Measurements from ENCODE around the gene C4orf51. TPM values are rescaled to one million over a fixed set of nuclear protein-coding genes. Genes with fewer than 3 reads are reported as not detected.
"Not testable (repeated sequence)": the region's sequence is repeated elsewhere in the genome, so short reads cannot be mapped to it uniquely, and the experiment has no call there.

The C4orf51 gene
- not detected for total RNA-seq

- DNase-seq (ENCODE audit: low spot score) = no peak
These were observed at the start of gene C4orf51 for GRCh38 chr4:145679991-145680455. Gene C4orf51 (plus strand): TSS chr4:145680146. CDS start chr4:145680204, 58 bp downstream.

- DNase-seq (ENCODE audit: low spot score) = no peak
These were observed 44.8 kb upstream of the C4orf51 start for GRCh38 chr4:145635117-145635516.

- no peak for DNase-seq (ENCODE audit: low spot score)
These were observed 44.3 kb upstream of the C4orf51 start for GRCh38 chr4:145635630-145636029.

DNA sequence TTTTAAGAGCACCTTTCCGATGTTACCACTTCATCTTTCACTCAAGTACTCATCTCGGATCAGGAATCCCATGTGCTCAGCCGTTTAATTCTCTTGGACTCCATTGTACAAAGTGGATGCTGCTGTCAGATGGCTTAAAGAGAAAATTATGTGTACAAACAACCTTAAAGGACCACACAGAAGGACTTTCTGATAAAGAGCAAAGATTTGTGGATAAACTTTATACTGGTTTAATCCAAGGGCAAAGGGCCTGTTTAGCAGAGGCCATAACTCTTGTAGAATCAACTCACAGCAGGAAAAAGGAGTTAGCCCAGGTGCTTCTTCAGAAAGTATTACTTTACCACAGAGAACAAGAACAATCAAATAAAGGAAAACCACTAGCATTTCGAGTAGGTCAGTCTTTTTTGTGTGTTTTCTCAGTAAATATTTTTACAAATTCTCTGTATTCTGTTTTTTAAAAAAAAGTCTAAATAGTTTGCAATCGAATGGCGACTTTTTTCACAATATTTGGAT lies 40.7 kb upstream of the C4orf51 start:
- DNase-seq (ENCODE audit: low spot score) = no peak

DNA sequence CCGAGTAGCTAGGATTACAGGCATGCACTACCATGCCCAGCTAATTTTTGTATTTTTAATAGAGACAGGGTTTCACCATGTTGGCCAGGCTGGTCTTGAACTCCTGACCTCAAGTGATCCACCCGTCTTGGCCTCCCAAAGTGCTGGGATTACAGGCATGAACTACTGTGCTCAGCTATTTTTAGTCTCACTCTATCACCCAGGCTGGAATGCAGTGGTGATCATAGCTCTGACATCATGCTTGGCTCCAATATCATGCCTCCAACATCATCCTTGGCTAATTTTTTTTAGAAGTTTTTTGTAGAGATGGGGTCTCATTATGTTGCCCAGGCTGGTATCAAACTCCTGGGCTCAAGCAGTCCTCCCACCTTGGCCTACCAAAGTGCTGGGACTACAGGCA lies 39.7 kb upstream of the C4orf51 start:
- not testable (repeated sequence) for DNase-seq (ENCODE audit: low spot score)

DNA sequence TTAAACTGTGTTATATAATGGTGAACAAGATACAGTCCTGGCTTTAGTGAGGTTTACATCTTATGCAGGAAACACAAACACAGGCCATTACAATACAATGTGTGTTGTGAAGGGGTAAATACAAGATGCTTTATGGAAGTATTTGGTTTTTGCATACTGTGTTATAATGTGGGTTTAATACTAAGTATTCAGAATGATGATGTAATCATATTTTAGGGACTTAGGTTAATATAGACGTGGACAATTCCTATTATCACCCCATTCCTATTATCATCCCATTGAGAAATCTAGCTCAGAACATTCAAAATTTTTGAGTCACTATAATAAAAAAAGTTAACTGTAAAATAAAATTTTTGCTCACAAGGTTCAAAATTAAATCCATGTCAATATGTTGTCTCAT lies 36.7 kb upstream of the C4orf51 start:
- no peak for DNase-seq (ENCODE audit: low spot score)

DNA sequence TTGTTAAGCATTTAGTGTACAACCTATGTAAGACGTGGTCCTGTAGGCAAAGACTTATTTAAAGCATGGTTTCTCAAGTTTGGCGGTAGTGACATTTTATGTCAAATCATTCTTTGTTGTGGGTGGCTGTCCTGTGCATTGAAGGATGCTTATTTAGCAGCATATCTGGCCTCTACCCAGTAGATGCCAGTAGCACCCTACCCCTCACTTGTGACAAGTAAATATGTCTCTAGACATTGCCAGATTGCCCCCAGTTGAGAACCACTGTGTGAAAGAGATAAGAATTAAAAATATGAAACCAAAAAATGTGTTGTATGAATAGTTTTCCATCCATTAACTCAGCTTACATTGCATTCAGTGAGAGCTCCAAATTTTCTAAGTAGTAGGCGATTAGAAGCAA lies 35.2 kb upstream of the C4orf51 start:
- DNase-seq (ENCODE audit: low spot score) = no peak

DNA sequence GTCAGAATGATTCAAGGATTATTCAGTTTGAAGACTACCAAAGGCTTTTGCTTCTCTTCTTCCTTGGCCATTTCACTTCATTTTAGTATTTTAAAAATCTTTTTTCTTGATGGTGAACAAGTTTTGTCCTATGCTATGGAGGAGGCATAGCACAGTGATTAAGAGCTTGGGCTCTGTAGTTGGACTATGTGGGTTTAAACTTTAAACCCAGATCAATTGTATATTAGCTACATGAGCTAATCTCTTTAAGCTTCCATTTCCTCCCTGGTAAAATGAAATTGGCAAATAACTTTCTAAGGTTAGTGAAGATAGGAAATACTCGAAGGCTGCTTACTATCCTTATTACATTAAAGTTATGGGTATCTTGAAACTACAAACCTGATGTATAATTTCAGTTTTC lies 23.8 kb upstream of the C4orf51 start:
- DNase-seq (ENCODE audit: low spot score) = no peak

GRCh38 chr4:145660064-145660463 lies 19.9 kb upstream of the C4orf51 start:
- DNase-seq (ENCODE audit: low spot score) = no peak

DNA sequence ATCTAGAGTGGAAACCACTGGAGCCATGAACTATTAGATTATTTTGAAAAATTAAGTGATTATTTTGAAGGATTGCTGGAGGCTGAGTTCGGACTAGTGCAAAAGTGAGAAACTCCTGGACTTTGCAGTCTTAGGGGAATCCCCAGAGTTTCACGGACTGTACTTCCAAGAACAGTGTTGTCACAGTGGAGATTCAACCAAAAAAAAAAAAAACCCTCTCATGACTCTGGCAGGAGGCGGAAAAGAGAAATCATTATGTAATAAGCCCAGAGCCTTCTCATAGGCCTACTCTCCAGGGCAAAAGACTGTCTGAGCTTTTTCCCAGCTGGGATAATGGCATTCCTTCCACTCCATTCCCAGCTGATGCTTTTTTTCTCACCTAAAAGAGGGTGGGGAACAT lies 16.8 kb upstream of the C4orf51 start:
- no peak for DNase-seq (ENCODE audit: low spot score)

GRCh38 chr4:145665773-145666172 lies 14.2 kb upstream of the C4orf51 start:
- no peak for DNase-seq (ENCODE audit: low spot score)

GRCh38 chr4:145670422-145670821 lies 9.5 kb upstream of the C4orf51 start:
- DNase-seq (ENCODE audit: low spot score) = no peak

DNA sequence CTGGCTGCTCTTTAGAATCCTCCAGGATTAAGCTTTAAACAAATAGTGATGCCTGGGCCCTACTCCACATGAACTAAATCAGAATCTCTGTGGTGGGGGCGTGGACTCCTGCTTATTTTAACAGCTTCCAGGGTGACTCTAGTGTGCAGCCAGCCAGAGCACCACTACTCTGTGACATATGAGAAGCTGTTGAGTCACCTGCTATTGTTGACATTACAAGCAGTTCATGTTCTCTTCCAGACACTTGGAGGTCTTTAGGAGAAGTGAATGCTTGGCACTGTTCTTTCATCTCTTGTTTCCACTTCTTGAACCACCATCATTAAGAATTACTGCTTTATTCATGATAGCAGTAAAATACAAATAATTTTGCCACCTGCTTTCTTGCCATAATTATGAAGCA lies 426 bp upstream of the C4orf51 start:
- DNase-seq (ENCODE audit: low spot score) = peak; percentile 47

GRCh38 chr4:145680902-145681301 lies 956 bp downstream of the C4orf51 start:
- no peak for DNase-seq (ENCODE audit: low spot score)

DNA sequence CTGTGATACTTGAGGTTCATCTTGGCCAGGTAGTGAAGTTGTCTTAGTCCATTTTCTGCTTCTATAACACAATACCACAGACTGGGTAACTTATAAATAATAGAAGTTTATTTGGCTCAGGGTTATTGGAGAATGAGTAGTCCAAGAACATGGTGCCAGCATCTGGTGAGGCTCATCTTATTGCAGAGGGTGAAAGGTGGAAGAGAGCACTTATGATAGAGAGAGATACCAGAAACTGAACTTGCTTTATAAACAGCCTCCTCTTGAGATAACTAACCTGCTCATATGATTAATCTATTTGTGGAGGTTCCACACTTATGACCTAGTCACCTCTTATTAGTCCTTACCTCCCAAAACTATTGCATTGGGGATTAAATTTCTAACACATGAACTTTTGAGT lies 1.6 kb downstream of the C4orf51 start:
- no peak for DNase-seq (ENCODE audit: low spot score)

- DNase-seq (ENCODE audit: low spot score) = no peak
These were observed 2.0 kb downstream of the C4orf51 start for GRCh38 chr4:145681956-145682355.

DNA sequence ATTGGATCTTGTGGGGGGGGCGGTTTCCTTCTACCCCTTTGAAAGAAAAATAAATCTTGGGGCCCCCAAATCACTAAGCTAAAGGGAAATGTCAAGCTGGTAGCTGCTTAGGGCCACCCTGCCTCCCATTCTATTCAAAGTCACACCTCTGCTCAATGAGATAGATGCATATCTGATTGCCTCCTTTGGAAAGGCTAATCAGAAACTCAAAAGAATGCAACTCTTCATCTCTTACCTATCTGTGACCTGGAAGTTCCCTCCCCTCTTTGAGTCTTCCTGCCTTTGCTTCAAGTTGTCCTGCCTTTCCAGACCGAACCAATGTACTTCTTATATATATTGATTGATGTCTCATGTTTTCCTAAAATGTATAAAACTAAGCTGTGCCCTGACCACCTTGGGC lies 7.0 kb downstream of the C4orf51 start:
- no peak for DNase-seq (ENCODE audit: low spot score)

GRCh38 chr4:145690610-145691009 lies 10.7 kb downstream of the C4orf51 start:
- no peak for DNase-seq (ENCODE audit: low spot score)

DNA sequence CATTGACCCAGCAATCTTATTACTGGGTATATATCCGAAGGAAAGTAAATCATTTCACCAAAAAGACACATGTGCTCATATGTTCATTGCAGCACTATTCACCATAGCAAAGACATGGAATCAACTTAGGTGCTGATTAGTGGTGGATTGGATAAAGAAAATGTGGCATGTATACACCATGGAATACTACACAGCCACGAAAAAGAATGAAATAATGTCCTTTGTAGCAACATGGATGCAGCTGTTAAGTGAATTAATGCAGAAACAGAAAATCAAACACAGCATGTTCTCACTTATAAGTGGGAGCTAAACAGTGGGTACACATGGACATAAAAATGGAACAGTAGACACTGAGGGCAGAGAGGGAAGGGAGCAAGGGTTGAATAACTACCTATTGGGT lies 11.5 kb downstream of the C4orf51 start:
- DNase-seq (ENCODE audit: low spot score) = not testable (repeated sequence)

- DNase-seq (ENCODE audit: low spot score) = no peak
These were observed 15.0 kb downstream of the C4orf51 start for GRCh38 chr4:145694929-145695328.

- no peak for DNase-seq (ENCODE audit: low spot score)
These were observed 17.4 kb downstream of the C4orf51 start for GRCh38 chr4:145697332-145697731.

GRCh38 chr4:145698507-145698906 lies 18.6 kb downstream of the C4orf51 start:
- DNase-seq (ENCODE audit: low spot score) = no peak

DNA sequence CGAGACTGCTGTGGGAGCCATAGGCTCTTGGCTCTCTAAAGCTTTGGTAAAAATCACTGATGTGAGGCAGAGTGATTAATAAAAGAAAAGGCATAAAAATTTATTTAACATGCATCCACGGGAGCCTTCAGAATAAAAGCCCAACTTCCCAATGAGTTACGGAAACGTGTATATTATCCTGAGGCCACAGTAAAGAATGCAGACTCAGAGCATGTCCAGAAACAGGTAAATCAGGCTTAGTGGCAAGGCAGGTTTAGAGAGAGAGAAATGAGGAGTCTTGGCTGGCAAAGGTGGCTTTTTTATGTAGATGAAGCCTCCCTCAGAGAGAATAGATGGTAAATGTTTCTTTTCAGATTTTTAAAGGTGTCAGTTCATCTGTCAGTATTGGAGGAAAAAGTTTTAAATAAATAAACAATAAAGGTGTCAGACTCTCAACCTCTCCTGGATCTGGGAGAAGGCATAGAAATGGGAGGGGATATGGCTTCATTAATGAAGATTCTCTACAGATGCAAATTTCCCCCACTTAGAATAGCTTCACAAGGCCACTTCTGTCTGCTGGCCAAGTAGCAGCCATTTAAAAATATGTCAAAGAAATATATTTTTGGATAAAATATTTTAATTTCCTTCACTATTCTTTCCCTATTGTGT lies 24.0 kb downstream of the C4orf51 start:
- DNase-seq (ENCODE audit: low spot score) = peak; percentile 59

DNA sequence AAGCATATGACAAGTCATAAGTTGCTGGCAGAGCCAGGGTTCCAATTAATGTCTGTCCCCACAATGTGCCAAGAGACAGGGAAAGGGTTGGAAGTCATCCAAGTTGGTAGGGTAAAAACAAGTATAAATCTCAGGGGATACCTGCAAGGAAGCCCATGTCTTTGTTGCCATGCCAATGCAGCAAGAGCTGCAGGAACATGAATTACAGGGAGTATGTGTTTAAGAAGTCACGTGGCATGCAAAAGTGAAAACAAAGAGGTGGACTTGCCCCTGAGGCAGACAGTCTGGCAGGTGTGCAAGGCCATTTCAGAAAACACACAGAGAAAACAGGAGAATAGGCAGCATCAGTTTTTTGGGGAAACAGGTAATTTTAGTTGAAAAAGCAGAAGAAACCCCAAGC lies 29.4 kb downstream of the C4orf51 start:
- no peak for DNase-seq (ENCODE audit: low spot score)
